Posterior cingulate gyrus (tissue), 11 donors: ENCODE results near the gene RAP1GAP2.
A peak's percentile ranks its signal among the peaks of the same experiment; 100 is the strongest.
"Not testable (repeated sequence)": the region's sequence is repeated elsewhere in the genome, so short reads cannot be mapped to it uniquely, and the experiment has no call there.

ENCODE experiments used
- DNase-seq, 10 donors: peaks; one replicate each; pipeline versions ENCODE4 v3.0.0 to v3.0.0-alpha.2; 2020 to 2021; ENCODE audit warnings: mixed read lengths in 3 of 10
- intact Hi-C: fragments of 100-400 bp; cut with DNase I; formaldehyde crosslinking; loops from one replicate; pipeline ENCODE4 v1.15.1; 2023

The RAP1GAP2 gene

DNA sequence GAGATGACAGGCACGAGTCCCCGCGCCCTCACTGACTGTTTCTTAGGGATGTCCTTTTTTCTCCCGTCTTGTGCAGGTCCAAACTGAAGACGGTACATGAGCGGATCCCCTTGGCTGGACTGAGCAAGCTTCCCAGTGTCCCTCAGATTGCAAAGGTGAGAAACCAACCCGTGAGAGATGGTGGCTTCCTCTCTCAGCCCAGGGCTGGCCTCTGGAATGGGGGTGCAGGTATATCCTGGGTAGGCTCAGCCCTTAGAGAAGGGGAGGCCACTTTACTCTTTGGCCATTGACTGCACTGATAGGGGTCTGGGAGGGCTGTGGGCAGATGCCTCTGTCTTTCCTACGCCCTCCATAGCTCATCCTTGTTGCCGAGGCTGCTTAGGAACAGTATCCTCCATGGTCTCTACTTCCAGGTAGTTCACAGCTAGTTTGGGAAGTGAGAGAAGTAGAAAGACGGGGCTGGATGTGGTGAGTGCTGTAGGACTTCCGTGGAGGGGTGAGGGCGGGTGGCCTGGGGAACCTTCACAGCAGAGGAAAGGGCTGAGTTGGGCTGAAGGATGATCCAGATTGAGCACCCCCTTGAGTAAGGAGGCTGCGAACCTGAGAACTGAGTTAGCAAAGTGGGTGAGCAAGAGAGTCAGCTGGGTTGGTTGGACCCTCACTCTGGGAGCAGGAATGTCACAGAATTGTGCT, 184.1 kb downstream of the RAP1GAP2 start:
- DNase-seq = peak in 1 of 10 donors; percentile 66
- intact Hi-C loops = no loop called here

GRCh38 chr17:2980904-2981246, 184.6 kb downstream of the RAP1GAP2 start:
- intact Hi-C loops = no loop called here
- peak in 1 of 10 donors; percentile 43 for DNase-seq

DNA sequence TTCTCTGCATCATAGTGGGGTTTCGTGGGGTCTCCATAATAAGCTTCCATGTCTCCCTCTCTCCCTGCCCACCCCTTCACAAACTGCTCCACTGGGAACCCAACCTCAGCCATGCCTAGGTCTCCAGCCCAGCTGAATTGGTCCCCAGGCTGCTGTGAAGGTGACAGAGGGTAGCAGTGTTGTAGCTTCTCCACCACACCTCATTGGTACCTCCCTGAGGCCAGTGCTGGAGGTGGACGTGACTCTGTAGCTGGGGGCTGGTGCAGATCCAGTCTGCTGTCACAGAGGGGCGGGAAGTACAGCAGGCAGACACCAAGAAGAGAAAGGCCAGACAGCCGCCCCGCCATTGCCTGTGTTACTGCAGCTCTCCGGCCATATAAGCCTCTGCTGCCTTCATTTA, 185.1 kb downstream of the RAP1GAP2 start:
- intact Hi-C loops = no loop called here
- DNase-seq = peak in 1 of 10 donors; percentile 55

DNA sequence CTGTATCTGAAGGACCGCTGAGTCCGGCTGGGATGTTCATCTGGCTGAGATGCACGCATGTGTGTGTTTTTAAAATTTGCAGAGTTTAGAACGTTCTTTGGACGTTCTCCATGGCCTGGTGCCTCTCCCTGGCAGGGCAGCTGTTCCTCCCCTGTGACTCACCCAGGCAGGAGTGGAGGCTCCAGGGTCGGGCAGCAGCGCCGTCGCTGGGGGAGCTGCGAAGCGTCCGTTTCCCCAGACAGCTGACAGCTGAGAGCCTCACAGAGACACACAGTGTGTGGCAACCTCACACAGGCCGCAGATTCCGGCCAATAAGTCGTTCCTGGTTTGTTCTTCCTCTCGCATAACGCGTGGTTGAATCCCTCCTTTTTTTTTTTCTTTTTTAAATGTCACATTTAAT, 186.6 kb downstream of the RAP1GAP2 start:
- DNase-seq = peak; percentile 42 to 97 (median 84)
- intact Hi-C loops = no loop called here

DNA sequence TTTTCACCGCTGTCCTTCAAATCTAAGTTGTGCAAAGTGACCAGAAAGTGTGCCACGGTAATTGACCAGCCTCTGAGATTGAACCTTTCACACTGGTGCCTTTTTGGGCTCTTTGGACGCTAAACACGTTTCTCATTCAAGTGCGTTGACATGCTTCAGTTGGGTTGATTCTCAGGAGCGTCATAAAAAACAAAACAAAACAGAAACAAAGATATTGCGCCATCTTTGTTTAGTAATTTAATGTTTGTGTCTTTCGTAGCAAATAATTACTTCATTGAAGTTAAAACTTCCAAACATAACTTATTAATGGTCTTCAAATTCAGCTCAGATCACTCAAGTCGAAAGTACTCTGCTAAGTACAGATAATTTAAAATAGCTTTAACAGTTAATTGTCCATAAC, 187.0 kb downstream of the RAP1GAP2 start:
- no peak for DNase-seq
- intact Hi-C loops = no loop called here

GRCh38 chr17:2985318-2985717, 189.1 kb downstream of the RAP1GAP2 start:
- intact Hi-C loops = no loop called here
- DNase-seq = no peak

- DNase-seq = no peak
- intact Hi-C loops = no loop called here
Measured at GRCh38 chr17:2986925-2987324, 190.7 kb downstream of the RAP1GAP2 start.

DNA sequence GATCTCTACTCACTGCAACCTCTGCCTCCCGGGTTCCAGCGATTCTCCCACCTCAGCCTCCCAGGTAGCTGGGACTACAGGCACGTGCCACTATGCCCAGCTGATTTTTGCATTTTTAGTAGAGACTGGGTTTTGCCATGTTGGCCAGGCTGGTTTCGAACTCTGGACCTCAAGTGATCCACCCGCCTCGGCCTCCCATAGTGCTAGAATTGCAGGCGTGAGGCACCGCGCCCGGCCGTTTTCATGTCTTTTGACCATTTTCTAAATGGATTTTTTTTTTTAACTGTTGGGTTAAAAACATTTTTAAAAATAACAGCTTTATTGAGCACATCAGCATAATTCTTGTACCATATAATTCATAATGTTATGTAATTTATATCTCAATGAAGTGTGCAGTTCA, 193.2 kb downstream of the RAP1GAP2 start:
- peak in 1 of 10 donors; percentile 39 for DNase-seq
- intact Hi-C loops = not testable (repeated sequence)

DNA sequence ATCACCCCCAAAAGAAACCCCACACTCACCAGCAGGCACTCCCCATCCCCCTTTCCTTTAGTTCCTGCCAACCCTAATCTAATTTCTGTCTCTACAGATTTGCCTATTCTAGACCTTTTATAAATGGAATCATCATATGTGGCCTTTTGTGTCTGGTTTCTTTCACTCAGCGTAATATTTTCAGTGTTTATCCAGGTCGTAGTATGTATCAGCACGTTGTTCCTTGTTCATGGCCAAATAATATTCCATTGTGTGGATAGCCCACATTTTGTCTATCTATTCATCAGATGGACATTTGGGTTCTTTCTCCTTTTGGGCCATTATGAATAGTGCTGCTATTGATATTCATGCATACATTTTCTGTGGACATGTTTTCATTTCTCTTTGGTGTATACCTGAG, 193.6 kb downstream of the RAP1GAP2 start:
- no peak for DNase-seq
- intact Hi-C loops = no loop called here

DNA sequence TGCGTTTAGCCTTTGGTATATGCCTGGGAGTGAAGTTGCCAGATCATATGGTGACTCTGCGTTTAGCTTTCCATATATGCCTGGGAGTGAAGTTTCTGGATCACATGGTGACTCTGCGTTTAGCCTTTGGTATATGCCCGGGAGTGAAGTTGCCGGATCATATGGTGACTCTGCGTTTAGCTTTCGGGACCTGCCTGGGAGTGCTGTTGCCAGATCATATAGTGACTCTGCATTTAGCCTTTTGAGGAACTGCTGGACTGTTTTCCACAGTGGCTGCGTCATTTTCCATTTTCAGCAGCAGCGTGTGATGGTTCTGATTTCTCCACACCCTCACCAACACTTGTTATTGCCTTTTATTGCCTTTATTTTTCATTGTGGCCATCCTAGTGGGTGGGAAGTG, 194.2 kb downstream of the RAP1GAP2 start:
- intact Hi-C loops = no loop called here
- peak in 1 of 10 donors; percentile 77 for DNase-seq

DNA sequence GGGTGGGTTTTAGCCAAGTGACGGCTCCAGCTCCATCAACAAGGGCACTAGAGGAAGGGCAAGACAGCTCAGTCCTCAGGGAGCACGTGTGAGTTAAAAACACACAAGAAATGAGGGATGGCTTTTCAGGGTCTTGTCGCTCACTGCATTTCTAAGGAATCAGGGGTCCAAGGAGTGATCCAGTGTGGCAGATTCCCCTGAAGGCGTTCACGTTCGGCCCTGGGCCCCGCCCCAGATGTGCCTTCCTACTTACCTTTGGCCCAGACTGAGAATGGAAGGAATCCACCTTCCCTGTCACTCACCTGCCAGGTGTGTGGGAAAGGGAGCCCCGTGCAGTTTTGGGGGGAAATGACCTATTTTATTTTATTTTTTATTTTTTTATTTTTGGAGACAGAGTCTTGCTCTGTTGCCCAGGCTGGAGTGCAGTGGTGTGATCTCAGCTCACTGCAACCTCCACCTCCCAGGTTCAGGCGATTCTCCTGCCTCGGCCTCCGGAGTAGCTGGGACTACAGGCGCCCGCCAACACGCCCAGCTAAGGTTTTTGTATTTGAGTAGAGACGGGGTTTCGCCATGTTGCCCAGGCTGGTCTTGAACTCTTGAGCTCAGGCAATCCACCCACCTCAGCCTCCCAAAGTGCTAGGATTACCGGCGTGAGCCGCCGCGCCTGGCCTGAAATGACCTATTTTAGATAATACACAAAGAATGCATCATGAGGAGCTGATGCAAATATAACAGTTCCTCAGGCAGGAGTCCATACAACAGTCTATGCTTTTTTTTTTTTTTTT, 195.3 kb downstream of the RAP1GAP2 start:
- DNase-seq = peak in 1 of 10 donors; percentile 70
- intact Hi-C loops = not testable (repeated sequence)

GRCh38 chr17:2994441-2994840, 198.2 kb downstream of the RAP1GAP2 start:
- intact Hi-C loops = no loop called here
- DNase-seq = peak in 2 of 10 donors; percentile 29 to 79

- DNase-seq = peak in 1 of 10 donors; percentile 72
Measured at GRCh38 chr17:2995377-2995776, 199.1 kb downstream of the RAP1GAP2 start.

DNA sequence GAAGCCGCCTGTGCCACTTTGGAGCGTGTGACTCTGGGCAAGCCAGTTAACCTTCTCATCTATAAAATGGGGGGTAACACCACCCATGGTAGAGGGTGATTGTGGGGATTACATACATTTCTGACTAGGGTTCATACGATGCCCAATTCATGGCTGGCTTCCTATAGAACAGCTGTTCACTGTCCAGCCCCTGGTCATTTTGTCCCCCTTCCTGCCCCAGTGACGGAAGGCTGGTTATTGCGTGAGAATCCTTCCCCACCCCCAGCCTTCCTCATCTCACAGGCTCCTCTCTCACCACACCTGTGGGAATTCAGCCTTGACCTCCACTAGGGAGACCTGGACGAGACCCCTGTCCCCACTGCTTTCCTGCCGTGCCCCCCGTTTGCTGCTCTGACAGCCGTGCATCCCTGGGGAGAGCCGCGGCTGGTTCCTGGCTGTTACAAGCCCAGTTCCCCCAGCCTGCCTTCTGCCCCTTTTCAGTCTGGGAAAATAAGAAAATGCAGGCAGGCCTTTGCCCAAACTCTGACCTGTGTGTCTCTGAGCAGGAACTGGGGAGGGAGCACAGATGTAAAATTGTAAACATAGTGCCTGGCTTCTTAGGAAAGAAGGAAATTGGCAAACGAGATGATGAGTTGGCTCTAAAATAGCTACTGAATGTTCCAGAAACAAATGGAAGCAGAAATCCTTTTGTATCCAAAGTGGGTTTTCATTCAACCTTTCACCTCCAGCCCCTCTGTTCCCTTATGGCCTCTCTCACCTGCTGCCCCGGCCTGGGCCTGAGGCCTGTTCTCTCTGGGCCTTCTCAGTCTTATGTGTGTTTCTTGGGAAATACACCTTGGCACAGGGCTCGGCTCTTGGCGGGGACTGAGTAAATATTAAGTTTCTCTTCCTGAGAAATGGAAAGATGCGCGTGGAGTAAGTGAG, 199.9 kb downstream of the RAP1GAP2 start:
- intact Hi-C loops = no loop called here
- peak in 2 of 10 donors; percentile 43 to 51 for DNase-seq

More at GRCh38 chr17:2995377-2995776, 199.1 kb downstream of the RAP1GAP2 start:
- intact Hi-C loops = no loop called here

DNA sequence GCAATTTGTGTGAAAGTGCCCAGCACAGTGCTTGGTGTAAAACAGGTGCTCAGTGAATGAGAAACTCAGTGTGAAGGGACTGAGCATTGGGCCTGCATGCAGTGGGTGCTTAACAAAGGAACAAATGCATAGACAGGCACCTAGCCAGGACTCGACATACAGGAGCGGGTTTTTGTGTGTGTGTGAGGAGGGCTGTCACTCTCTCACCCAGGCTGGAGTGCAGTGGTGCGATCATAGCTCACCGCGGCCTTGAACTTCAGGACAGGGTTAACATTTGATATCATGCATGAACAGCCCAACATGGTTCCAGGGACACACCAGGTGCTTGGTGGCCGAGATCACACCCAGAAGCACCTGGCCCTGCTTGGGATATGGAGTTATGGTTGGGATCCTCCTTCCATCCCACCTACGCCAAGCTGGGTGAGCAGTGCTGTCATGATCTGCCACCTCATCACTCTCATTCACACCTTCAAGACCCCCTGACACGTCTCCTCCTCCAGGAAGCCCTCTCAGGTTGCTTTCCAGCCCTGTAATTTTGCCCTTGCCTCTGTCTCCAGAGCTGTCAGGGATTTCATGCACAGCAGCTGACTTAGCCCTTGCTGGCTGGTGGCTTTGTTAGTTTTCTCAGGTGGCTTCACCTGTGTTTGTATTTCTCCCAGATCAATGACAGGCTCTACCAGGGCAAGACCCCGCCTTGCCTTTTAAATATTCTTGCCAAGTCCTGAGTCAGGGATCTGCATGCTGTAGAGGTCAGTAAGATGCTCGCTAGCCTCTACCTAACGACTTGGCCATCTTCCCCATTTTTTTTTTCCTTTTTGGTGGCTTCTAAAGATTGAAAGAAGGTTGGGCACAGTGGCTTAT, 200.8 kb downstream of the RAP1GAP2 start:
- peak in 1 of 10 donors; percentile 27 for DNase-seq
- intact Hi-C loops = no loop called here

- DNase-seq, intact Hi-C loops: not testable (repeated sequence)
Measured at GRCh38 chr17:2998469-2998901, 202.2 kb downstream of the RAP1GAP2 start.

DNA sequence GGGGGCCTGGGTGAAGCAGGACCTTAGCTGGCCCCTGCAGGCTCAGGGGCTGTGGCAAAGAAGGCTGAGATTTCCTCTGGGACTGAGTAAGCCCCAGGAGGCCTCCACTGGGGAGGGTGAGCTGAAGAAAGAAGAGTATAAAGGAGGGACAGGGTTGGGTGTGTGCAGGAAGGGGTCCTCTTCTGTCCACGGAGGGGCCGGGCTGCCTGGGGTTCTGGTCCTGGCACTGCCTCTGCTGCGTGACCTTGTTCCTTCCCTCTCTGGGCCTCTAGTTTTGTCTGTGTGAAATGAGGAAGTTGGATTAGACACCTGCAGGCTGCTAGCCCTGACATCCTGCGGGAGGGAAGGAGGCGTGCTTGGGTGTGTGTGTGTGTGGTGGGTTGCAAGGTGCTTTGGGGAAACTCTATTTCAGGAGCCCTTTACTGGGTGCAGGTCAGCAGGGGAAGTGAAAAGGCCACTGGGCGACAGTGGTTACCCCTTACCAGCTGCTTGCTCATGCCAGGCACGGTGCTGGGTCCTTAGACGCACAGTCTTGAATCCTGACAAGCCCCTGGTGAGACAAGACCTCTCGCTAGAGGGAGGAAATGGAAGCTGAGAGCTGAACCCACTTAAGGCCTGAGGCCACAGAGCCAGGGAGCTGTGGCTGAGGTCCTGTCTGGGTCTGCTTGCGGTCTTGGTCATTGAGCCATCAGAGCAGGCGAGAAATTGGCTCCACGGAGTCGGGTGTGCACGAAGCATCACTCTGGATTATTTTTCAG, 206.5 kb downstream of the RAP1GAP2 start:
- peak in 3 of 10 donors; percentile 62 to 79 (median 69) for DNase-seq
- intact Hi-C loops = no loop called here

DNA sequence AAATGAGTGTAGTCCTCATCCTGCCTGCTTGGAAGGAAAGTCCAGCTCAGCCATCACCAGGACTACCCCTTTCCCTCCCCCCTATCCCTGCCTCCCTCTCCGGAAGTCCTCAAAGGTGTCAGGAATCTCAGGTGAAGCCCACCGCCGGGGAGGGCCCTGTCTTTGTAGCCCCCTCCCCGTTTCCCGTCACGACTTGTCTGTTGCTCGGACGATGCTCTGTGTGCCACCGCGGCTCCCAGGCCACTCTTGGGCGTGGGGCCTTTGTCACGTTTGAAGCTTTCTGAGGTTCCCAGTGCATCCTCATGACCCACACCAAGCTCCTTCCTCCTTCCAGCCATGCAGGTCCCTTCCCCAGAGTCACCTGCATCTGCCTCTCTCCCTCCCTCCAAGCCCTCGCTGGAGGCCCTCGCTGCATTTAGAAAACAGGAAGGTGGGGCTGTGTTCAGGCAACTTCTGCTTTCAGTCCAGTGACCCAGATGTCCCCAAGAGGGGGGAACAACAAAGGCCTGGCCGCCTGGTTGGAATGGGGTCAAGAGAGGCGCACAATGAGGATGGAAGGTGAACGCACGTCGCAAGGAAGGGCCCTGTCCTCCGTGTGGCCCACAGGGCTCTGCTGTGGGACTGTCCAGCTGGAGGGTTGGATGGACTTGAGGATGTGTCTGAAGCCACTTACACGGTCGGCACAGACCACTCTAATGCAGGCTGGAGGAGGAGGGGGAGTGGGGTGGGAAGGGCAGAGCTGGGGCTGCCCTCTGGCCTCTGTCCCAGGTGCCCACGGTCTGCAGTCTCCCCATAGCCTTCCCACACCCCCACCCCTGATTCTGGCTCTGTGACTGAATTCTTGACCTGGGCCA, 207.3 kb downstream of the RAP1GAP2 start:
- intact Hi-C loops = no loop called here

More for the DNA sequence above, 207.3 kb downstream of the RAP1GAP2 start:
- peak in 4 of 10 donors; percentile 39 to 85 (median 72) for DNase-seq
